ENCODE data around the gene PLA2G4F. TPM values are rescaled to one million over a fixed set of nuclear protein-coding genes. Genes with fewer than 3 reads are reported as not detected.

Gene PLA2G4F
- total and polyA plus RNA-seq, 10 donors: 0.03 TPM; not detected in 9

- Histone ChIP-seq H3K4me1 (peaks cover 0 to 5% (median 0%) of the 10 kb centered on the region in 6 donors), H3K27me3 (replicated peaks in 1 of 7) (no peaks in the 10 kb centered on the region), H3K9me3 (no peaks in the 10 kb centered on the region), H3K4me3 (no peak overlapping the region), H3K36me3 (no peaks in the 10 kb centered on the region), H3K27ac (no peak overlapping the region)
- no peak for TF ChIP-seq POLR2AphosphoS5 (IDR thresholded peaks at IDR 0.05)
- no peak for TF ChIP-seq CTCF (IDR thresholded peaks at IDR 0.05 in 8 of 11, conservative IDR thresholded peaks at IDR 0.05 in 3 of 11)
- TF ChIP-seq POLR2A (IDR thresholded peaks at IDR 0.05): no peak
- WGBS, 5 donors: 21 to 65% (median 44%) methylated on average over 1 to 2 of the region's 2 CpGs
- DNase-seq: no peak
- intact Hi-C loops (cut with DNase I; ENCODE audit: low total_unique reads): no loop called here
Measured at GRCh38 chr15:42121682-42122081, 34.8 kb downstream of the PLA2G4F start.

- Histone ChIP-seq H3K4me1 (peaks cover 0 to 5% (median 0%) of the 10 kb centered on the region in 6 donors), H3K4me3 (no peak overlapping the region), H3K27me3 (replicated peaks in 1 of 7) (no peaks in the 10 kb centered on the region), H3K9me3 (peaks cover 0 to 5% (median 0%) of the 10 kb centered on the region in 8 donors), H3K36me3 (no peaks in the 10 kb centered on the region), H3K27ac (no peak overlapping the region)
- no peak for TF ChIP-seq POLR2AphosphoS5 (IDR thresholded peaks at IDR 0.05)
- TF ChIP-seq POLR2A (IDR thresholded peaks at IDR 0.05): no peak
- no peak for TF ChIP-seq CTCF (IDR thresholded peaks at IDR 0.05 in 8 of 11, conservative IDR thresholded peaks at IDR 0.05 in 3 of 11)
- DNase-seq: no peak
- WGBS, 5 donors: 61 to 83% (median 74%) methylated on average over 6 of the region's 6 CpGs
- intact Hi-C loops (cut with DNase I; ENCODE audit: low total_unique reads): no loop called here
Measured at GRCh38 chr15:42121021-42121420, 35.4 kb downstream of the PLA2G4F start.

GRCh38 chr15:42120285-42120684, 36.2 kb downstream of the PLA2G4F start:
- Histone ChIP-seq H3K27me3 (replicated peaks in 1 of 7) (no peaks in the 10 kb centered on the region), H3K36me3 (no peaks in the 10 kb centered on the region), H3K4me3 (no peak overlapping the region), H3K4me1 (peaks cover 0 to 5% (median 0%) of the 10 kb centered on the region in 6 donors), H3K27ac (no peak overlapping the region), H3K9me3 (peaks cover 0 to 5% (median 0%) of the 10 kb centered on the region in 8 donors)
- TF ChIP-seq POLR2A (IDR thresholded peaks at IDR 0.05) (no peak), POLR2AphosphoS5 (IDR thresholded peaks at IDR 0.05) (no peak), CTCF (IDR thresholded peaks at IDR 0.05 in 8 of 11, conservative IDR thresholded peaks at IDR 0.05 in 3 of 11) (no peak)
- intact Hi-C loops (cut with DNase I; ENCODE audit: low total_unique reads): no loop called here
- no peak for DNase-seq
- WGBS, 5 donors: 75 to 94% (median 82%) methylated on average over 1 of the region's 1 CpG

GRCh38 chr15:42119446-42119760, 37.0 kb downstream of the PLA2G4F start:
- Histone ChIP-seq H3K9me3 (peaks cover 0 to 5% (median 0%) of the 10 kb centered on the region in 8 donors), H3K27me3 (replicated peaks in 1 of 7) (no peaks in the 10 kb centered on the region), H3K36me3 (no peaks in the 10 kb centered on the region), H3K27ac (no peak overlapping the region), H3K4me1 (peaks cover 0 to 5% (median 0%) of the 10 kb centered on the region in 6 donors), H3K4me3 (no peak overlapping the region)
- intact Hi-C loops (cut with DNase I; ENCODE audit: low total_unique reads): no loop called here
- 61 to 70% (median 69%) methylated on average over 5 of the region's 5 CpGs for WGBS, 5 donors
- no peak for DNase-seq
- no peak for TF ChIP-seq POLR2AphosphoS5 (IDR thresholded peaks at IDR 0.05)
- no peak for TF ChIP-seq CTCF (IDR thresholded peaks at IDR 0.05 in 8 of 11, conservative IDR thresholded peaks at IDR 0.05 in 3 of 11)
- TF ChIP-seq POLR2A (IDR thresholded peaks at IDR 0.05): no peak
